Activated naive CD8-positive, alpha-beta T cell treated with anti-CD3 and anti-CD28 coated beads for 36 hours (primary cell): Measurements from ENCODE around the gene OGDH. TPM values are rescaled to one million over a fixed set of nuclear protein-coding genes. Genes with fewer than 3 reads are reported as not detected.

Experiments used
- DNase-seq: peaks from one replicate; pipeline ENCODE4 v3.0.0; 2021
- H3K27ac Mint-ChIP-seq: one replicate; pipeline ENCODE4 v1.8.0; 2022; ENCODE audit warnings: mild to moderate bottlenecking, moderate library complexity, mixed read lengths
- H3K27me3 Mint-ChIP-seq: one replicate; pipeline ENCODE4 v1.8.0; 2022; ENCODE audit warnings: mild to moderate bottlenecking, mixed read lengths
- H3K36me3 Mint-ChIP-seq: one replicate; pipeline ENCODE4 v1.8.0; 2021; ENCODE audit warnings: mild to moderate bottlenecking, mixed read lengths
- H3K4me1 Mint-ChIP-seq: one replicate; pipeline ENCODE4 v1.8.0; 2021; ENCODE audit warnings: mixed read lengths
- H3K4me3 Mint-ChIP-seq: one replicate; pipeline ENCODE4 v1.8.0; 2022; ENCODE audit warnings: mild to moderate bottlenecking, moderate library complexity, mixed read lengths
- H3K9me3 Mint-ChIP-seq: one replicate; pipeline ENCODE4 v1.8.0; 2022; ENCODE audit warnings: mixed read lengths
- total RNA-seq, 2 experiments: library from RNA; stranded (reverse); gene quantifications; one replicate each; pipeline ENCODE4 v1.2.3, GENCODE V29; 2021

OGDH gene
- total RNA-seq, 2 experiments from 2014 or later, result 75.8 to 77.9 TPM

DNA sequence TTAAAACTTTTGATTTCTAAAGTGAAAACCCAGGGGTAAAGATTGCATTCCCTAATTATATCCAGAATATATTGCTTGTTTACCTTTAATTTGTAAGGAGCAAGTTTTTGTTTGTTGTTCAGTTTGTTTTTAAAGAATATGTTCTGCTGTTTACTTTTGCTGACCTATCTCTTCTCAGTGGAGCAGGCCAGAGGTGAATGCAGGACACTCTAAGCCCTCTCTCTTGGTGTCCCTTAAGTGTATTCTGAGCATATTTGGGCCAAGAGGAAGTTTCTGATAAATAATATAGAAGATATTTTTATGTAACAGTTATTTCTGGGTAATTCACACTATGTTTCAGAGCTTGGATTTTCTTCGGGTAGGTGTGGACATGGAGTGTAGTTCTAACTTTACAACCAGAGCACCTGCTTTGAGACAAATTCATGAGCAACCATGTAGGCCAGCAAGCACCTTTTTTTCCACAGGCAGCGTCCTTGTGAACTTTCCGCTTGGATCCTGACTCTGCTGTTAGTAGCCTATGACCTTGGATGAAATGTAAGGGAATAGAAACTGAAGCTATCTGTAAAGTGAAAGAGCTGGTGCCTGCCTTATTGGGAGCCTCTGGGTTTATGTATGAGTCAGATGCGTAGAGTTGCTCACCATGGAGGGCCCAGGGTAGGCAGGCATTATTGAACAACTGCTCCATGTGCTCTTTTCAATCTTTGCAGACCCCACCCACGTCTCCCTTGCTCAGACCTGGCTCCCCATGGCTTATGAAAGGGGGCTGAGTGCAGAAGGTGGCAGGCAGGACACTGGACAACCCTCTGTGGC lies 16.1 kb downstream of the OGDH start:
- no peaks in the 10 kb centered on the region for H3K27me3 Mint-ChIP-seq
- H3K36me3 Mint-ChIP-seq, result peaks cover 37% of the 10 kb centered on the region
- peaks cover 65% of the 10 kb centered on the region for H3K4me1 Mint-ChIP-seq
- peak; percentile 54 for DNase-seq
- peak overlapping the region; percentile 5 for H3K4me3 Mint-ChIP-seq
- H3K27ac Mint-ChIP-seq, result peak overlapping the region; percentile 83
- no peaks in the 10 kb centered on the region for H3K9me3 Mint-ChIP-seq

DNA sequence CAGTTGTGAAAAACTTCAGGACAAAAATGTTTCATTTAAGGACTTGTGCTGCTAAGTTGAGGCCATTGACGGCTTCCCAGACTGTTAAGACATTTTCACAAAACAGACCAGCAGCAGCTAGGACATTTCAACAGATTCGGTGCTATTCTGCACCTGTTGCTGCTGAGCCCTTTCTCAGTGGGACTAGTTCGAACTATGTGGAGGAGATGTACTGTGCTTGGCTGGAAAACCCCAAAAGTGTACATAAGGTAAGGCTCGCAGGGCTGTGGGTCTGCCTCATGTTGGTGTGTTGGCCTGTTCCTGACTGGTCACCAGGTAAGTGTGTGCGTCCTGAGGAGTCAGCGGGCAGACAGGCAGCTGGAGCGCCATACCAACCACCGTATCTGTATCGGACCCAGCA lies 17.9 kb downstream of the OGDH start:
- Mint-ChIP-seq H3K36me3 (peaks cover 31% of the 10 kb centered on the region), H3K4me1 (peaks cover 50% of the 10 kb centered on the region), H3K27me3 (no peaks in the 10 kb centered on the region), H3K4me3 (peak overlapping the region; percentile 52), H3K27ac (peak overlapping the region; percentile 82), H3K9me3 (no peaks in the 10 kb centered on the region)
- no peak for DNase-seq

DNA sequence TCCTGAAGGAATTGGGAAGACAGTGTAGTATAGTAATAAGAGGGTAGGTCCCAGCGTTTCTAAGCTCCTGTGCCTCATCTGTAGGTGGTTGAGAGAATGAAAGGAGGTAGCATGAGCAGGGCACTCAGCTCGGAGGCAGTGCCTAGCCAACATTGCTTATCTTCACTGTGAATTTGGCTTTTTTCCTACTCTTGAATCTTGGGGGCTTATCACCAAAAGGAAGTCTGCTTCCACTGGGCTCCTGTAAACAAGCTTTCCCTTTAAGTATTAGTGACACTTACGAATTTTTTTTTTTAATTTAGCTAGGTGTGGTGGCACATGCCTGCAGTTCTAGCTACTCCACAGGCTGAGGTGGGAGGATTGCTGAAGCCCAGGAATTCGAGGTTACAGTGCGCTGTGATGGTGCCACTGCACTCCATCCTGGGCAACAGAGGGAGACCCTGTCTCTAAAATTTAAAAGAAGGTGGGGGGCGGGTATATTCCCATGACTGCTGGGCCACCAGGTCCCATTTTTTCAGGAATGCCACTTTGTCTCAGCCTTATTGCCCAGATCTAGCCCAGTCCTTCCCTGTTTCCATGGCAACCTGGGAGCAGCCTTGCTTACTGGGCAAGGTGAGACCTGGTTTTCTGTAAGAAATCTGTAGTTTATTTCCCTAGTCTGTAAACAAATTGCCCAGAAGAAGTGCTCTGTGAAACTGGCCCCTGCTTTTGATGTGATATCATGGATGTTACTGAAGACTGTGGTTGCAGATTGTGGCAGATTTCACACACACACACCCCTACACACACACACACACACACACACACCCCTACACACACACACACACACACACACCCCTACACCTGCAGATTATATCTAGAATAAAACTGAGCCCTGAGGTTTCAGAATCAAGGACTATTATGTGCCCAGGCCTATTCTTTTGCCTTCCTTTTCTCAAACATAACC lies 19.4 kb downstream of the OGDH start:
- Mint-ChIP-seq H3K9me3 (no peaks in the 10 kb centered on the region), H3K27me3 (no peaks in the 10 kb centered on the region), H3K4me3 (no peak overlapping the region), H3K27ac (no peak overlapping the region), H3K36me3 (peaks cover 43% of the 10 kb centered on the region), H3K4me1 (peaks cover 54% of the 10 kb centered on the region)
- DNase-seq, result no peak

DNA sequence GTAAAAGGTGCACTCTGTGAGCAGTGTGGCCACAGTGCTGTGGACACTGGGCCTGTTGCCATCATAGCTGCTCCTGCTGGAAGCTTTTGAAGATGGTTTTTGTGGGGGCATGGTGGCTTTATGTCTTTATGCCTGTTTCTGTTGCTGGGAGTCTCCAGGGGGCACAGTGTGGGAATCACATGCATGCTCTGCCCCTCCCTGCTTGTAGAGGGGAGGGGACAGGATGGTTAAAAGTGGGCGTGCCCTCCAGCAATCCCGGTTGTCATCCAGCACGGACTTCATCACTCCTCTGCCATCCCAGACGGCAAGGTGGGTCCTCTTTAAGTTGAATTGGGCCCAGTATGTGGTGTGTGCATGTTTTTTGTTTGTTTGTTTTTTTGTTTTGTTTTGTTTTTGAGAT lies 20.2 kb downstream of the OGDH start:
- H3K9me3 Mint-ChIP-seq, result no peaks in the 10 kb centered on the region
- DNase-seq, result no peak
- H3K4me1 Mint-ChIP-seq, result peaks cover 54% of the 10 kb centered on the region
- peaks cover 40% of the 10 kb centered on the region for H3K36me3 Mint-ChIP-seq
- no peaks in the 10 kb centered on the region for H3K27me3 Mint-ChIP-seq
- no peak overlapping the region for H3K4me3 Mint-ChIP-seq
- no peak overlapping the region for H3K27ac Mint-ChIP-seq

DNA sequence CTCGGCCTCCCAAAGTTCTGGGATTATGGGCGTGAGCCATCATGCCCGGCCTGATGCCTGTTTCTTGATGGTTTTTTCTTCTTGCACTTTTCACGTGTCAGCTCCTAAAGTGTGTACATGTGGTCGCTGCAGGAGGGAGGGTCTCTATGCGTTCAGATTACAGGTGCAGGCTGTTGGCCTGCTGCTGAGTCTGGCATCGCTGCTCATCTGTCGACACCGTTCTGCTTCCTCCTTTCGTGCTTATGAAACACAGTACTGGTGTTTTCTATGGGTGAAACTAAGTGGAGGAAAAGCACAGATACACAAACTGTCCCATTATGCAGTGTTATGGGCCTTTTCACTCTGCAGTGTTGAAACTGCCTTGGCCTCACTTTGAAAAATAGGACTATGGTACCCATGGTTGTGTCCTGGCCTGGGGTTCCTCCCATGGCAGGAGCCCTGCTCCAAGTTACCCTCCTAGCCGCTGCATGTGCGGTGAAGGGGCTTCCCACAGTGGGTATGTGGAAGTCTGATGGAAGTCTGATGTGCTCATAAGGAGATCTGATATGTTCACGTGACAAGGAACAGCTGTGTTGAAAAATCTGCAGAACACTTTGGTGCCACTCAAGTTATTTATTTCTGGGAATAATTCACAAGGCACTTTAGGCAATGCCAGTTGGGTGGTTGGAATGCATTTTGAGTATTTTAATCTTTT lies 23.5 kb downstream of the OGDH start:
- Mint-ChIP-seq H3K4me3 (no peak overlapping the region), H3K4me1 (peaks cover 53% of the 10 kb centered on the region), H3K27me3 (no peaks in the 10 kb centered on the region), H3K9me3 (peaks cover 2% of the 10 kb centered on the region), H3K27ac (peak overlapping the region; percentile 74), H3K36me3 (peaks cover 41% of the 10 kb centered on the region)
- no peak for DNase-seq

DNA sequence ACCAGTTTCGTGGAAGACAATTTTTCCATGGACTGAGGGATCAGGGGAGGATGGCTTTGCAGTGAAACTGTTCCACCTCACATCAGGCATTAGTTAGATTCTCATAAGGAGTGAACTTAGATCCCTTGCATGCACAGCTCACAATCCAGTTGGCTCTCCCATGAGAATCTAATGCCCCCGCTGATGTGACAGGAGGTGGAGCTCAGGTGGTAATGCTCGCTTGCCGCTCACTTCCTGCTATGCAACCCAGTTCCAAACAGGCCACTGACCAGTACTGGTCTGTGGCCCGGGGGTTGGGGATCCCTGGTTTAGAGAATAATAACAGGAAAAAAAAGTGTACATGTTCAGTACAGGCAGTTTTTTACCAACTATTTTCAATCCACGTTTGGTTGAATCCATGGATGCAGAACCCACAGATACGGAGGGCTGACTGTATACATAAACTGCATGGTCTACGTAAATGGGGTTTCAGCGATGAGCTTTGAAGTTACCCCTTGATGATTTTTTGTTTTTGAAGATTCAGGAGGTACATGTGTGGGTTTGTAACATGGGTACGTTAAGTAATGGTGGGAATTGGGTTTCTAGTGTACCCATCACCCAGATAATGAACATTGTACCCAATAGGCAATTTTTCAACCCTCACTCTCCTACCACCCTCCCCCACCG lies 24.5 kb downstream of the OGDH start:
- Mint-ChIP-seq H3K4me3 (peak overlapping the region; percentile 25), H3K27me3 (no peaks in the 10 kb centered on the region), H3K36me3 (peaks cover 39% of the 10 kb centered on the region), H3K9me3 (peaks cover 2% of the 10 kb centered on the region), H3K27ac (peak overlapping the region; percentile 74), H3K4me1 (peaks cover 57% of the 10 kb centered on the region)
- DNase-seq, result no peak

DNA sequence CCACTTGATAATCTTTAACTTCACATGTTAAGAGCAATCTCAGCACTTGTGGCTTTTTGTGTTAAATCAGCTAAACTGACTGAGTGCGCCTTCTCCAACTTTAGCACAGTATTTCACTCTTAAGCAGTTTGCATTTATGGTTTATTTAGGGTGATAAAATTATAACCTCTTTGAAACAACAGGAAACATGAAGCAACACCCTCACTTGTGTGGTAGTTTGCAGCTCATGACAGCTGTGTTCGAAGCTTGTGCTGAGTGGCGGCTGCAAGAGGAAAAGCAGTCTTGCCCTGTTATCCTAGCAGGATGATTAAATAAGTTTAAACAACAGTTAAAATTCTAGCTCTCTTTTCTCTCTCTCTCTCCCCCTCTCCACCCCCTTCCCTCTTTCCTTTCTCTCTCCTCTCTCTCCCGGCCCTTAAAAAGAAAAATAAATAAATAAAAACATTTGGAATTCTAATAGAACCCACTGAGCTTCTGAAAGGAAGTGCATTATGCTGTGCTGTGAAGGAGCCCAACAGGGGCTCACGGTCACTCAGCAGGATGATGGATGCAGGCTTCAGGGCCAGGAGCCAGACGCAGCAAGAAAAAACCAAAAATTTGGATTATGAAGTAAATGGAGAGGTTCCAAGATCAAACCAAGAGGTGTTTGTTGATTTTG lies 25.2 kb downstream of the OGDH start:
- DNase-seq, result no peak
- Mint-ChIP-seq H3K27me3 (no peaks in the 10 kb centered on the region), H3K27ac (peak overlapping the region; percentile 74), H3K9me3 (peaks cover 2% of the 10 kb centered on the region), H3K36me3 (peaks cover 39% of the 10 kb centered on the region), H3K4me3 (peak overlapping the region; percentile 25), H3K4me1 (peaks cover 61% of the 10 kb centered on the region)

DNA sequence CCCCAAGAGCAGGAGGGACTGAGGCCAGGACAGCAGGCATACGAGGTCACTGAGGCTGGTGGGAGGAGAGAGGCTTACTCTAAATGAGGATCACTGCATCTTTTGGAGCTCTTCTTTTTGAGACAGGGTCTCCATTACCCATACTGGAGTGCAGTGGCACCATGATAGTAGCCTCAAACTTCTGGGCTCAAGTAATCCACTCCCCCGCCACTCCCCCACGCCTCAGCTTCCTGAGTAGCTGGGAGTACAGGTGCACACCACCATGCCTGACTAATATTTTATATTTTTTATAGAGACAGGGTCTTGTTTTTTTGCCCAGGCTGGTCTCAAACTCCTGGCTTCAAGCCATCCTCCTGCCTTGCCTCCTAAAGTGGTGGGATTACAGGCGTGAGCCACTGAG lies 25.8 kb downstream of the OGDH start:
- DNase-seq, result no peak
- Mint-ChIP-seq H3K27ac (peak overlapping the region; percentile 74), H3K4me3 (no peak overlapping the region), H3K9me3 (peaks cover 2% of the 10 kb centered on the region), H3K4me1 (peaks cover 67% of the 10 kb centered on the region), H3K27me3 (no peaks in the 10 kb centered on the region), H3K36me3 (peaks cover 43% of the 10 kb centered on the region)

DNA sequence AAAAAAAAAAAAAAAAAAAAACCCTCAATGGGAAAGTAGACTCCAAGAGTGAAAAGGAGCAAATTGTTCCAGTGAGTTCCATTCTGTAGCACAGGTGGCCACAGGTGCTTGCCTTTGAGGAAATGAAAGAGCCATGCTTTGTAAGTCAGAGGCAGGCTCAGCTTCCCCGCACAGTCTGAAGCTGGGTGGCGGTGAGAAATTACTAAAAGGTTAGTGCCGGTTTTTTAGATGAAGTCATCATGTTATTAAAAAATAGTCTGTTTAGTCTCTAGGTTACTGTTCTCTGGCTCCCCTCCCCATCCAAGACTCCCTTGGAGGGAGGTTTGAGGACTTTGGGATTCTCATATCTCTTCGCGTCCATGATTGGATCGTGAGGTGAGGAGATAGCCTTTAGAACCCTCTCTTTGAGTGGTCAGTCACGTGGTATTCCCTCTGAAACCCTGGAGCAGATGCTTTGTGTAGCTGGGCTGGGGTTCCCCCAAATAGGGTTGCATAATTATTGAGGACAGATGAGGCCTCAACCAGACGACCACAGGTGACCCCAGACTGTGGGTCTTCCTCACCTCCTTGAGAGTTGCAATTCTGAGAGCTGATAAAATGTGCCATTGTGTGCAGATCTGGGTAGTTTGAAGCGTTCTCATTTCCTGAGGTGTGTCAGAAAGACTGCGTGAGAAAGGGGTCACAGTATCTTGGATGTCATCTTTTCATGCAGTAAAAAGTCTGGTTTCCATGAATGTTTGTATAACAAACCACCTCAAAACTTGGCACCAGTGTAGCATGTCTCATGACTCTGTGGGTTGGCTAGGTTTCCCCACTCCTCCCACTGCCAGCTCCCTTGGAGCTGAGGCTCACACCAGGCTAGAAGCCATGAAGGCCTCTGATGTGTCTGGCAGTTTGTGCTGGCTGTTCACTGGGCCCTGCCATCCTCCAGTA lies 27.1 kb downstream of the OGDH start:
- Mint-ChIP-seq H3K9me3 (peaks cover 2% of the 10 kb centered on the region), H3K36me3 (peaks cover 43% of the 10 kb centered on the region), H3K27ac (peak overlapping the region; percentile 88), H3K4me3 (no peak overlapping the region), H3K4me1 (peaks cover 79% of the 10 kb centered on the region), H3K27me3 (no peaks in the 10 kb centered on the region)
- DNase-seq, result peak; percentile 43

DNA sequence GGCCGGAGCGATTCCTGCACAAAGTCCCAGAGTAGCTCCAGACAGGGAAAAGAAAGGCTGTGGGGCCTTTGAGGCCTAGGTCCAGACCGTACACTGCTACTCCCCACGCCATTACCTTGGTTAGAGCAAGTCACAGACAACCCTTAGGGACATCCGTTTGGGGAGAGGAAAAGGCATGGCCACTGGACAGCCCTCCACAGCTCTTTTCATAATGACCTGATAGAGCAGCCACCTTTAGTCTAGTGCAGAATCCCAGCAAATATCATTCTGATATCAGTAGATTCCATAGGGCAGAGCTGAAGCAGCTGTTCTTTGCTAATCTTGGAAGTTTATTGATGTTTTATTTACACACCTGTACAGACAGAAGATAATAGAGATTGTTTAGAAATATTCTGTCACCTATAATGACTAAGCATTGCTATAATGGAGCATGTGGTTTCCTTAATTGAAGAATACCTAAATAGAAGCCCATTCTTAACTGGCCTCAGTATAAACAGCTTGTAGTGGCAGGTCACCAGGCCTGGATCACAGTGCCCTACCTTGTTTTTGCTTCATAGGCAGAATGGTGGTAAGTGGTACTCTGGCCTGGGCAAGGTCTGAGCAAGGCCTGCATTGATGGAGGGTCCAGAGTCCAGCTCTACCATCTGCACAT lies 27.9 kb downstream of the OGDH start:
- no peak for DNase-seq
- Mint-ChIP-seq H3K27me3 (no peaks in the 10 kb centered on the region), H3K4me1 (peaks cover 83% of the 10 kb centered on the region), H3K9me3 (peaks cover 2% of the 10 kb centered on the region), H3K27ac (peak overlapping the region; percentile 88), H3K4me3 (no peak overlapping the region), H3K36me3 (peaks cover 41% of the 10 kb centered on the region)

DNA sequence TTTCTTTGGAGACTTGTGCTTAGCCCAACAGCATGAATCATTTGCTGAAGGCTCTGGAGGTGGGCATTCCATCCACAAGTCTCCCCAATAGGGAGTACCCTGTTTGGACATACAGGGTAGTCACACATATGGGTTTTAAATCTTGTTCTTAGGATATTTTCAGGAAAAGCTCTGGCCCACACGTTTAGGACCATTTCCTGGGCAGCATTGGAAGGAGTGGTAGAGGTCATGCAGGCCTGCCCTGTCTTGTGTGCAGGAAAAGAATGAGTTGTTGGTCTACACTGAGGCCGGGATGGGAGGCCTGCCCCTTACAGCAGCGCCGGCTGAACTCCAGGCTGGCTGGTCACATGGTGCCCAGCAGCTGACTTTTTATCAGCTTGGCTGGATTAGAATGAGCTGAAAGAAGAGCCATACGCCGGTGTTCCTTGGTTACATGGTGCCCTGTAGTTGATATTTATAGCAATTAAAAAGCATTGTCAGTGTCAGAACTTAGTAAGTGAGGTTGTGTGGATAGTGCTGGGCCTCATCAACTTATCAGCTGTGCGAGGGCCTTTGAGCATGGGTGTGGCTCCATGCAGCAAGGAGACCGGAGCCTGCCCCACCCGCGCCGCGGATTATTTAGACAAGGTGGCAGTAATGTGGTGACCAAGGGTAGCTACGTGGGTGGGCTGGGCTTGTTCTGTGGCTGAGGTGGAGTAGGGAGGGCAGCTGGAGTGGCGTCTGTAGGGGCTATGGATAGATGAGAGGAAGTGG lies 28.6 kb downstream of the OGDH start:
- H3K4me3 Mint-ChIP-seq, result no peak overlapping the region
- H3K27ac Mint-ChIP-seq, result peak overlapping the region; percentile 6
- peaks cover 37% of the 10 kb centered on the region for H3K36me3 Mint-ChIP-seq
- H3K9me3 Mint-ChIP-seq, result peaks cover 2% of the 10 kb centered on the region
- H3K27me3 Mint-ChIP-seq, result no peaks in the 10 kb centered on the region
- peaks cover 85% of the 10 kb centered on the region for H3K4me1 Mint-ChIP-seq
- DNase-seq, result no peak

DNA sequence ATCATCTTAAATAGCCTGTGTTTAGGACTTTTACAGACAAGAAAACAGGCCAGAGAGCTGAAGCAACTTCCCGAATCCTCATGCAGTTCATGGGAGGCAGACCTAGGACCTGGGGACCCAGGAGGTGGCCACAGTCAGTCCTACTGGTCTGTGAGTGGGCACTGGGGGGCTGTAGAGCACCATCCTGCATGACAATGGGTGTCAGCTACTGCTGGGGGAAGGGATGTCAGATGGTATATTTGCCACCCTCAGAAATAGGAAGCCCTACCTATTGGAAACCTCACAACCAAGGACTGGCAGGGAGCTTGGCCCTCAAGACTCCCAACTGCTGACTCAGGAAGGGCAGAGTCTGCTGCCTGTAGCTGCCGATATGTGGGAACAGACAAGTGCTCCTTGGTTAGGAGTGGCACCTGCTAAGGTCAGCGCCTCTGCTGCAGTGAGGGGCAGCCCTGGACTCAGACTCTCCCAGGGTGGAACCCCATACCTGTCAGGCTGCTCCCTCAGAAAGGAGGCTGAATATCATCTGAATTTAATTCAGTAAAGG lies 29.7 kb downstream of the OGDH start:
- H3K4me3 Mint-ChIP-seq, result no peak overlapping the region

More for the DNA sequence above, 29.7 kb downstream of the OGDH start:
- Mint-ChIP-seq H3K27ac (peak overlapping the region; percentile 31), H3K9me3 (peaks cover 2% of the 10 kb centered on the region), H3K27me3 (no peaks in the 10 kb centered on the region), H3K36me3 (peaks cover 30% of the 10 kb centered on the region), H3K4me1 (peaks cover 80% of the 10 kb centered on the region)
- DNase-seq, result no peak
